HG02642 (cell line): ENCODE data around the gene SPOP.
"Not testable (repeated sequence)": the region's sequence is repeated elsewhere in the genome, so short reads cannot be mapped to it uniquely, and the experiment has no call there.

Experiments used
- ATAC-seq: cut with Tn5 transposase; IDR thresholded peaks from one replicate; pipeline ENCODE4 v1.9.1; 2021; ENCODE audit warnings: mild to moderate bottlenecking; ENCODE audit not compliant: unreplicated experiment, poor library complexity

SPOP gene

GRCh38 chr17:49556223-49556943, 121.5 kb downstream of the SPOP start:
- ATAC-seq, result peak; percentile 74

DNA sequence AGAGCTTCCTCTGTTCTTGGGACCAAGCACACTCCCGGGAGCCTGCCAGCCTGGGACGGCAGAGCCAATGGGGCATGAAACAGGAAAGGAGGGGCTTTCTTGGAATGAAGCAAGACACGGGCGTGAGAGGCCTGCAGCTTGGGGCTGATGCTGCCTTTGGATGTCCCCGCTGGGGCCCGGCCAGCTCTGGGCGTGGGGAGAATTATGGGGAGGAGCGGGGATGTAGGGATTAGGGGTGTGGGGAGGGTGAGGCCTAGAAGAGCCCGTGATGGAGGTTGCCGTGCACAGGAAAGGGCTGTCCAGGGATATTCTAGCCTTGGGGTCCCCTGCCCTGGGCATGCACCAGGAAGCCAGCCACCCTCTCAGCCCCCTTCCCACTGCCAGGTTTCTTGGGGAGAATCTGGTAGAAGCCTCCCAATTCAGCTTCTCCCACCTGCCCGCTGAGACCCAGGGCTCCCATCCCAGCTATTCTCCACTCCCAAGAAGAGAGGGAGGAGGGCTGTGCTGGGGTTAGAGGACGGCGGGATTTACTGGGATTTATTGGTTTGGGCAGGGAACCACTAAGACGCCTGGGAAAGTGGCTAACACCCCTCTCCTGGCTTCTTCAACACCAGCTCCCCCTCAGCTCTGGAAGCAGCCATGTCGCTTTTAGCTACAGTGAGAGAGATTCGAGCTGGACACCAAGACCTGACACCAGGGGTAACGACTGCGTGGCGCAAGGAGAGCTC, 122.2 kb downstream of the SPOP start:
- no peak for ATAC-seq

GRCh38 chr17:49554694-49555494, 123.0 kb downstream of the SPOP start:
- no peak for ATAC-seq

GRCh38 chr17:49553676-49554335, 124.1 kb downstream of the SPOP start:
- ATAC-seq, result no peak

DNA sequence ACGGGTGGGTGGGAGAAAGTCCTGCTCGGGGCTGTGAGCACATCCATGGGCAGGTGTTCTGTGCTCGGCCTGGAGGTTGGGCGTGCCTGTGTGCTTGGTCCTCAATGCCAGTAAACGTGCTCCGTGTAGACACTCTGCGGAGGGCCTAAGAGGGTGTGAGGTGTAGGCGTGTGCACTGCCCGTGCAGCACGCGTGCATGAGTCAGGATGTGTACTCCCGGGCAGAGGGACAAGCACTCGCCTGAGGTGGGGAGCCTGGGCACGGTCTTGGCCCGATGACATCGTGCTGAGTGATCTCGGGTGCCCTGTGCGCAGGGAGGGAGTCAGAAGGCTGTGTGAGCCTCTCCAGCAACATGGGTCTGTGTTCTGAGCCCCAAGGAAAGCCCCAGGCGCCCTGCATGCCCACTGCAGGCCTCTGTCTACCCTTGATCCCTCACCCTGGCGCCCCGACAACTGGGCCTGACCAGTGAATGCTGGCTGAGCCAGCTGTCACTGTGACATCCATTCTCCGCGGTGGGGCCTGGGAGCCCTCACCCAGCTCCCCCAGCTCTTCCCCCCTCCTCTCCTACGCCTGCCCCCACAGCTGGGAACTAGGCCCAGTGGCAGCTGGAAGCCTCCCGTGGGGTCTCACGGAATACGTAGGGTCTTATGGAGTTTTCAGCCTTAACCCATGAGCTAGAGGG, 125.7 kb downstream of the SPOP start:
- ATAC-seq, result no peak

DNA sequence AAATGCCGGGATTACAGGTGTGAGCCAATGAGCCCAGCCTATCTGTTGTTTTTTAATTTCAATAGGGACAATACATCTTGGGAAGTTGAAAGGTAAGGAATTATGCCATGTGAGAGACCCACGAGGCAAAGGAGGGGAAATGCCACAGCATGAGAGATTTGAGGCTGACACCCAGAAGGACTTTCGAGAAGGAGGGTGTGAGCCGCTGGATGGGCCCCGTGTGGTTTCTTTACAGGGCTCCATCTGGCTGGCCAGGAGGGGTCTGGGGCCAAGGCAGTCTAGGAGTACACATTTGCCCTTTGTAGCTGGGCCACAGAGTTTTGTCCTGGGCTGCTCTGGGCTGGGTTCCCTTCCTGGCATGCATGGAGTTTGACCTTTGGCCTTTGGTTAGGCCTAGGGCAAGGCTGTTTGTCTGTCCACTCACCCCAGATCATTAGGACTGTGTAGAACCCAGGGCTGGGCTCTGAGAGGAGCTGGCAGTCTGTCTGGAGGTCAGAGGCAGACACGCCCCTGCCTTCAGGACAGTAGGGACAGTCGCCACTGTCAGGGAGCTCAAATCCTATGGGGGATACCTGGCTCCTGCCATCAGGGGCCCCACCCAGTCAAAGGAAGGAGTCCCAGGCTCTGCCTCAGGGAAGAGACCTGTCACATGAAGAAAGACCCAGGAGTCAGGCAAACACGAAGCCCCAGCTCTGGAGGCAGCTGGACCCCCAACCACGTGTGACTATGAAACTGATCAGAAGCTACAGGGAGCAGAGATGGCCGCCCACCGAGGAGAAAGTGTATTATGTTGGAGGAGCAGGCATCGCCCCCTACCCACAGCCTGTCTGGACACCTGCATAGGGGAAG, 126.5 kb downstream of the SPOP start:
- ATAC-seq, result no peak

GRCh38 chr17:49550764-49551163, 127.1 kb downstream of the SPOP start:
- ATAC-seq, result not testable (repeated sequence)

- ATAC-seq, result no peak
Measured at GRCh38 chr17:49549691-49550678, 127.9 kb downstream of the SPOP start.

DNA sequence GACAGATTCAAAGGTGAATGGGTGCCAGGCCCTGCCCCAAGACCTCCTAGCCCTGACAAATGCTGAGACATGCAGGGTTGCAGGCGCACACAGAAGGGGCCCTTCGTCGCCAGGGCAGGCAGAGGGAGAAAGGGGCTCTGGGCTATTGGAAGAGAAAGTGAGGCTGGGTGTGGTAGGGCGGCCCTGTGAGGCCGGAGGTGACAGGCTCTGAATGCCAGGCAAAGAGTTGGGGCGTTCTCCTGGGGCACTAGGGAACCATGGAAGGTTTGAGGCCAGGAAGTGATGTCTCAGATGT, 128.6 kb downstream of the SPOP start:
- no peak for ATAC-seq
